ENCODE results near the gene GNGT1.
A peak's percentile ranks its signal among the peaks of the same experiment; 100 is the strongest.

The GNGT1 gene

GRCh38 chr7:93906267-93906666 lies at the start of gene GNGT1:
TSS of gene GNGT1 (plus strand) at chr7:93906567. CDS start at chr7:93906747, 180 bp downstream.
- DNase-seq, result no peak

- DNase-seq, result no peak
Measured at GRCh38 chr7:93858857-93859256, 47.5 kb upstream of the GNGT1 start.

GRCh38 chr7:93860261-93860660 lies 46.1 kb upstream of the GNGT1 start:
- DNase-seq, result no peak

- DNase-seq, result no peak
Measured at GRCh38 chr7:93861325-93861949, 44.9 kb upstream of the GNGT1 start.

- no peak for DNase-seq
Measured at GRCh38 chr7:93862651-93863050, 43.7 kb upstream of the GNGT1 start.

- DNase-seq, result no peak
Measured at GRCh38 chr7:93866886-93867285, 39.5 kb upstream of the GNGT1 start.

GRCh38 chr7:93873998-93874574 lies 32.3 kb upstream of the GNGT1 start:
- DNase-seq, result no peak

GRCh38 chr7:93877742-93878141 lies 28.6 kb upstream of the GNGT1 start:
- DNase-seq, result no peak

GRCh38 chr7:93879356-93879755 lies 27.0 kb upstream of the GNGT1 start:
- no peak for DNase-seq

GRCh38 chr7:93882468-93882867 lies 23.9 kb upstream of the GNGT1 start:
- no peak for DNase-seq

GRCh38 chr7:93883078-93883916 lies 23.1 kb upstream of the GNGT1 start:
- DNase-seq, result no peak

GRCh38 chr7:93883917-93884345 lies 22.4 kb upstream of the GNGT1 start:
- DNase-seq, result no peak

GRCh38 chr7:93884541-93884940 lies 21.8 kb upstream of the GNGT1 start:
- no peak for DNase-seq

GRCh38 chr7:93889261-93889660 lies 17.1 kb upstream of the GNGT1 start:
- no peak for DNase-seq

GRCh38 chr7:93890041-93890463 lies 16.3 kb upstream of the GNGT1 start:
- peak; percentile 22 for DNase-seq

GRCh38 chr7:93890464-93891068 lies 15.8 kb upstream of the GNGT1 start, which contains the start of gene TFPI2:
TSS of gene TFPI2 (minus strand) at chr7:93890753. CDS start at chr7:93890678, 75 bp downstream.
- peak; percentile 0 for DNase-seq

- DNase-seq, result no peak
Measured at GRCh38 chr7:93894426-93894825, 11.9 kb upstream of the GNGT1 start.

- DNase-seq, result no peak
Measured at GRCh38 chr7:93894966-93895640, 11.3 kb upstream of the GNGT1 start.

GRCh38 chr7:93895859-93896600 lies 10.3 kb upstream of the GNGT1 start:
- DNase-seq, result no peak

GRCh38 chr7:93897680-93898079 lies 8.7 kb upstream of the GNGT1 start:
- DNase-seq, result no peak

- DNase-seq, result no peak
Measured at GRCh38 chr7:93902777-93903423, 3.5 kb upstream of the GNGT1 start.

Measured in NCI-H510A (cell line).